ENCODE measurements around the gene LRRC45.
"Not testable (repeated sequence)": the region's sequence is repeated elsewhere in the genome, so short reads cannot be mapped to it uniquely, and the experiment has no call there.

LRRC45 gene

GRCh38 chr17:82022981-82023446 lies at the start of gene LRRC45:
TSS of gene LRRC45 (plus strand) at chr17:82023305. CDS start at chr17:82023644, 339 bp downstream.
- peak; percentile 99 to 100 for DNase-seq (ENCODE audit: low read depth in 2 of 2)

DNA sequence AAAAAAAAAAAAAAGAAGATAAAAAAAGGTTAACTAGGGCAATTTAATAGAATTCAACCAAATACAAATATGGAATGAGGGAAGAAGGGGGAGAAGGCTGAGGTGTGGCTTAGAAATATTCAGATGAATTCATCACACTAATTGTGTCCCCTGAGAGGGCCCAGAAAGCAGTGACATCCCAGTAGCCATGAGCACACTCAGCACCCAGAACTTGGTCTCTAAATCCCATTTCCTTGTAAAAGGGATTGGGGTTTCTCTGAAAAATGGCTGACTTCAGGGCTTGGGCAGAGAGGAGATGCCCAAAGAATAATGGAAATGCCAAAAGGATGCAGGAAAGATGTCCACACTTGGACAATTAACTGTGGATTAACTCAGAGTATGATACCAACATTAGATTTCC lies 49.7 kb upstream of the LRRC45 start:
- DNase-seq (ENCODE audit: low read depth in 2 of 2): no peak

- peak in 1 of 2 donors; percentile 22 for DNase-seq (ENCODE audit: low read depth in 2 of 2)
These were observed 46.5 kb upstream of the LRRC45 start for GRCh38 chr17:81976332-81977210.

DNA sequence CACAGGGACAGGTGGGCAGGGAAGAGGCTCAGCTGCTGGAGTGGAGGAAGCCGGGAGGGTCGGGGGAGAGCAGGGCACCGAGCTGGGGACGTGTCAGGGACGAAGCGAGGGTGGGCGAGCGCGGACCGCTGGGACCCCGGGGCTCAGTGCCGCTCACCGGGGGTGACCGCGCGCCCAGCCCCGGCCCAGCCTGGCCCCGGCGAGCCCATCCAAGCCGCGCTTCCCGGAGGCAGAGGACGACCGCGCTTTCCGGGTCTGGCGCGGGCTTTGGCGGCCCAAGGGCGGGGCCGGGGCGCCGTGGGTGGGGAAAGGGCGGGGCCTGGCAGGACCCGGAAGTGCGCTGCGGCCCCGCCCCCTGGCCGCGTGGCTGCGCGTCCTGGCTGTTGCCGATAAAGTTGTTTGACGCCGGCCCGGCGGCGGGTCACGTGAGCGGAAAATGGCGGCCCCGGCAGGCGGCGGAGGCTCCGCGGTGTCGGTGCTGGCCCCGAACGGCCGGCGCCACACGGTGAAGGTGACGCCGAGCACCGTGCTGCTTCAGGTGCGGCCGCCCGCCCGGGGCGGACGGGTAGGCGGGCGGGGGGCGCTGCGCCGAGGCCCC lies 45.8 kb upstream of the LRRC45 start, which contains the start of gene ASPSCR1:
Gene ASPSCR1 (plus strand): TSS at position 419 of the 598 bp plus-strand sequence. CDS start 18 bp downstream, at position 437.
- peak; percentile 84 to 86 for DNase-seq (ENCODE audit: low read depth in 2 of 2)

- DNase-seq (ENCODE audit: low read depth in 2 of 2): no peak
These were observed 44.4 kb upstream of the LRRC45 start for GRCh38 chr17:81978524-81979298.

DNA sequence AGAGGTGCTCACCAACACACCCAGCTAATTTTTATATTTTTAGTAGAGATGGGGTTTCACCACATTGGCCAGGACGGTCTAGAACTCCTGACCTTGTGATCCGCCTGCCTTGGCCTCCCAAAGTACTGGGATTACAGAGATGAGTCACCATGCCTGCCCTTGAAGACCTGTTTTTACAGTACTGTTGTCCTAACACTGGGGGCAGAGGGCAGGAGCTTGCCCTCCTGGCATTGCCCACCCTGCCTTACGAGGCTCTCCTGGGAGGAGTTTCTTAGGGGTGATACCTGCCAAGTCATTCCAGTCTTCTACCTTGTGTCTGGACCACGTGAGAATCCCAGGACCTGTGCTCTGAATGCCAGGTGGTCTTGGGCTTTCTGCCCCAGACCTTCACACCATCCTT lies 43.0 kb upstream of the LRRC45 start:
- no peak for DNase-seq (ENCODE audit: low read depth in 2 of 2)

DNA sequence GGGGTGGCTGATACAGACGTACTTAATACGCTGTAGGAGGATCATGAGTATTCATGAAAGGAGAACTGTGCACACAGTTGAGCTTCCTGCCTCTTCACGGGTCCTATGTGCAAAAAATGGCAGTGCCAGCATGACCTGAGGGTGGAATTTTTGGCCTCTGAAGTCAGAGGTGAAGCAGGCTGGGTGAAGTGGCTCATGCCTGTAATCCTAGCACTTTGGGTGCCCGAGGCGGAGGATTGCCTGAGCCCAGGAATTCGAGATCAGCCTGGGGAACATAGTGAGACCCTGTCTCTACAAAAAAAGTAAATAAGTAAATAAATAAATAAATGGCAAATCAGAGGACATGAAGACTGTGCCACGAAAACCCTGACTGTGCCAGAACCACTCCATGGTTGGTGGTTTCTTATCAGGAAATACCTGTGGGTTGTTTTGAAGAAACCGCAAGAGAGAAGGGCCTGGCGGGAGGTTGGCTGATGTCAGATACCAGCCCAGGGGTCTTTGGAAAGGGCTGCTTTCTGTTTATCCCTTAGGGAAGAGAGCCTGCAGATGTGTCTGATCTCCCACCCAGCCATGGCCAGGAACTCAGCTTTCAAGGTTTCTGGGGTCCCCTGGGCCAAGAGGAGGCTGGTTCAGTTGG lies 42.3 kb upstream of the LRRC45 start:
- no peak for DNase-seq (ENCODE audit: low read depth in 2 of 2)

DNA sequence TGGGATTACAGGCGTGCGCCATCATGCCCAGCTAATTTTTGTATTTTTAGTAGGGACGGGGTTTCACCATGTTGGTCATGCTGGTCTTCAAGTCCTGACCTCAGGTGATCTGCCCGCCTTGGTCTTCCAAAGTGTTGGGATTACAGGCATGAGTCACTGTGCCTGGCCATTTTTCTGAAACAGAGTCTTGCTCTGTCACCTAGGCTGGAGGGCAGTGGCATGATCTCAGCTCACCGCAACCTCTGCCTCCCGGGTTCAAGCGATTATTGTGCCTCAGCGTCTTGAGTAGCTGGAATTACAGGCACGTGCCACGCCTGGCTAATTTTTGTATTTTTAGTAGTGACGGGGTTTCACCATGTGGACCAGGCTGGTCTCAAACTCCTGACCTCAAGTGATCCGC lies 41.6 kb upstream of the LRRC45 start:
- DNase-seq (ENCODE audit: low read depth in 2 of 2): not testable (repeated sequence)

DNA sequence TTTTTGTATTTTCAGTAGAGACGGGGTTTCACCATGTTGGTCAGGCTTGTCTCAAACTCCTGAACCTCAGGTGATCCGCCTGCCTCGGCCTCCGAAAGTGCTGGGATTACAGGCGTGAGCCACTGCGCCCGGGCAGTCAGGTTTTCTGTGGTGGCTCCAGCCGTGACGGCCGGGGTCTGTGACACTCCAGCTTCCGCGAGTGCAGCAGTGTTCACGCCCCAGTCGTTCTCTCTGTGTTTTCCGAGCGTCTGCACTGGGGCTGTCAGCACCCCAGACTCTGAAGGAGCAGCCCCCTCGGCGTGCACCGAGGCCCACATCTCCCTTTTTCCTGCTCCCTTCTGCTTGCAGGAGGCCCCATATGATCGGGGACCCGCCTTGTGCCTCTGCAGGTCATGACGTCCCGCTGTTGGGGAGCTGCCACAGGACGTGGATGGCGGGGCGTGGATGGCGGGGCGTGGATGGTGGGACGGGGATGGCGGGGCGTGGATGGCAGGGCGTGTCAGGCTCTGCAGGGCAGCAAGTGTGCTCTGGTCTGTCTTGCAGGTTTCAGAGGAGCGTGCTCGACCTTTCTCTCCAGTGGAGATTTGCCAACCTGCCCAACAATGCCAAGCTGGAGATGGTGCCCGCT lies 40.0 kb upstream of the LRRC45 start:
- no peak for DNase-seq (ENCODE audit: low read depth in 2 of 2)

GRCh38 chr17:81983639-81984373 lies 39.3 kb upstream of the LRRC45 start:
- no peak for DNase-seq (ENCODE audit: low read depth in 2 of 2)

GRCh38 chr17:81984773-81985410 lies 38.2 kb upstream of the LRRC45 start:
- no peak for DNase-seq (ENCODE audit: low read depth in 2 of 2)

DNA sequence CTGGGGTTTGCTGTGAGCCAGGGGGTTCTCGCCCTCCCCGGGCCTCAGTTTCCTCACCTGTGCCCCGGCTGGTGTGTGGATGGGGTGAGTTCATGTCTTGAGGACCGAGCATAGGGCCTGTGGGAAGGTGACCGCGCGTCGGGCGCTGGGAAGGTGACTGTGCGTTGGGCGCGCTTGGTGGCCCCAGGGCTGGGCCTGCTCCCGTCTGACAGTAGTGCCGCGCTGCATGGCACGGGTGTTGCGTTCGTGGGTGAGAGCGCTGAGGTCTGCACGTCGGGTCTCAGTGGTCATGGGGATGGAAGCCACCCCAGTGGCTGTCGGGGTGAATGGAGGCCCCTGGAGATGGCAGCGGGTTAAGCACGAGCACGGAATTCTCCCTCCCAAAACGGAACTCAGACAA lies 36.5 kb upstream of the LRRC45 start:
- no peak for DNase-seq (ENCODE audit: low read depth in 2 of 2)

DNA sequence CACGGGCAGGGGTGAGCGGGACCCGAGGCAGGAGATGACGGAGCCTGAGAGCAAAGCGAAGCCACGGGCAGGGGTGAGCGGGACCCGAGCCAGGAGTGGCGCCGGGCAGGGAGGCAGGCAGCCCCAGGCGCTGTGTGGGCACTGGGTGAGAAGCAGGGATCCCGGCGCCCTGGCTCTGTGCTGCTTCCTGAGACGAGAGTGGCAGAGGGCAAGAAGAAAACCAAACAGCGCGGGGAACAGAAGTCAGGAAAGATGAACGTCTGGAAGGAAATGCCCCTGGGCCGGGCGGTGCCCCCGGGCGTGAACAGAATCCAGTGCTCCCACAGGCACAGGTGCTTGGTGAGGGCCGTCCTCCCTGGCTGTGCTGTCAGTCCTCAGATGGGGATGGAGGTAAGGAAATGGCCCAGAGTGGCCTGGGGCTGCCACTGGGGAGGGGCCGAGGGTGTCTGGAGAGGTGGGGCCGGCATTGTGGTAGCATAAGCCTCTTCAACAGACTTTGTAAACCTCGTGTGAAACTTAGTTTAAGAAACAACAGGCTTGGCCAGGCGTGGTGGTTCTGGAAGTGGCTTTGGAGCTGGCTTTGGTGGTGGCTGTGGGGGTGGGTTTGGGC lies 35.8 kb upstream of the LRRC45 start:
- DNase-seq (ENCODE audit: low read depth in 2 of 2): no peak

- DNase-seq (ENCODE audit: low read depth in 2 of 2): no peak
These were observed 32.0 kb upstream of the LRRC45 start for GRCh38 chr17:81990836-81991683.

DNA sequence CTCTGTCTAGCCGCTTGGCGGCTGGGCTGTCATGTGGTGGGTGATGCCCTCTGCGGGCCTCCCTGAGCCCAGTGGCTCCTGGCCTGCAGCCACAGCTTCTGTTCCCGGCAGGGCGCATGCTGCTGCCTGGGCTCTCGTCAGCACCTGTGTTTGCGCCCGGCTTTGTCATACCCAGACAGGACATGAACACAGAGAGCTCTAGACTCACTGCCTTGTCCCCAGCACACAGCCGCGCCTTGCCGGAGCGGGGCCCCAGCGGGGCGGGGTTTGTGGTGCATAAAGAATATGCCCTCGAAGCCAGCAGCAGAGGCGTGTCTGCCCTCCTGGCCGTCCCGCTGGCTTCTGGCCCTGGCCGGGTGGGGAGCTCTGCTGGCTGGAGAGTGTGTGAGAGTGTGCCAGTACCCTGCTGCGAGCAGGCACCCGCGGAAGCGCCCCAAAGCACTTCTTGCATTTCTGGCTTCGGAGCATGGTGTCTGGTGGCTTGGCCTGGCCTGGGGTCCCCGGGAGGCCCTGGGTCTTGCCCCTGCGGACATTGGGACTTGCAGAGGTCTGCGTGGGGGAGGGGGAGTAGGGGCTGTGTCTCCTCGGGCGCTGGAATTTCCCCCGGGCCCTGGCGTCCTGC lies 31.3 kb upstream of the LRRC45 start:
- DNase-seq (ENCODE audit: low read depth in 2 of 2): no peak

DNA sequence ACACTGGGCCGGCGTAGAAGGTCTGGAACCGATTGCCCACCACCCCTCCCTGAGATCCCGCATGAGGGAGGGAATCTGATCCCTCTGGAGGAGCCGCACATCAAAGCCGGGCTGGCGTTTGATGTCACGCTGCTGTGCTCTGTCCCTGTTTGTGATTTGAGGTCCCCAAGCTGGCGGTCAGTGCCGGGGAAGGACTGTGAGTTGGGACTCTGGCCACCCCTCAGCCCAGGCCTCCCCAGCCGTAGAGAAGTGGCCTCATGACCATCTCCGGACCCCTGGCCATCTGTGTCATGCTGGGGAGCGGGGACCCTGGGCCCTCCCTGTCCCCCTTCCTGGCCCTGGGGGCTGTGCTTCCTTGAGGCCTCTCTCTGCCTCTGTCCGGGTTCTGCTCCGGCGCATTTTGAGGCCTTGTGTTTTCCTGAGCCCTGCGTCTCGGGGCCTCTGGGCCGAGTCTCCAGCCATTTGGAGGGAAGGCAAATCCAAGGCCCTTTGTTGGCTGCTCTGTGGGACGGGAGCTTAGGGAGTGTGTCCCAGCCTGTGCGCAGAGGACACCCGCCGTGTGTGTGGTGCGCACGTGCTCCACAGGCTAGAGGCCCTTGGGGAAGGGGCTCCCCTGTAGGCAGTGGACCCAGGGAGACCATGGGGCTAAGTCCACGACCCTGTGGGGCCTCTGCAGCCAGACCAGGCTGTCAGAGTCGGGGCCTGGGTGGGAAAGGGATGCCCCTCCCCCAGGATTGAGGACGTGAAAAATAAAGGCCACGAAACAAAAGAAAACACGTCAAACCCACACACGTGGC lies 30.6 kb upstream of the LRRC45 start:
- DNase-seq (ENCODE audit: low read depth in 2 of 2): no peak
